ENCODE data around the gene ZKSCAN7.

DNA sequence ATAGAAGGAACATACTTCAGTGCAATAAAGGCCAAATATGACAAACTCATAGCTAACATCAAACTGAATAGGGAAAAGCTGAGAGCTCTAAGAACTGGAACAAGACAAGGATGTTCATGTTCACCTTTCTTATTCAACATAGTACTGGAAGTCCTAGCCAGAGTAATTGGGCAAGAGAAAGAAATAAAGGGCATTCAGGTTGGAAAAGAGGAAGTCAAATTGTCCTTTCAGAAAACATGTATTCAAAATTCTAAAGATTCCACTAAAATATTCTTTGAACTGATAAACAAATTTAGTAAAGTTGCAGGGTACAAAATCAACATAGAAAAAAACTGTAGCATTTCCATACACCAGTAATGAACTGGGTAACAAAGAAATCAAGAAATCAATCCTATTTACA is 57.7 kb downstream of the ZKSCAN7 start:
- TF ChIP-seq POLR2AphosphoS5 (IDR thresholded peaks at IDR 0.05; ENCODE audit: low read depth) (no peak), GABPA (IDR thresholded peaks at IDR 0.05; ENCODE audit: low read depth) (no peak), CTCF (IDR thresholded peaks at IDR 0.05; ENCODE audit: insufficient read depth, low read length) (no peak)

All from HL-60 (cell line).